ENCODE results near the gene LCOR.

Gene LCOR

GRCh38 chr10:96878057-96878456 lies 46.0 kb downstream of the LCOR start:
- H3K27me3 Mint-ChIP-seq = no peaks in the 10 kb centered on the region
- peaks cover 18% of the 10 kb centered on the region for H3K36me3 Mint-ChIP-seq (ENCODE audit: insufficient read depth)
- H3K4me1 Mint-ChIP-seq (ENCODE audit: low read depth in 2 of 2) = peaks cover 49 to 71% of the 10 kb centered on the region in 2 donors
- peak overlapping the region in 1 of 2 donors; percentile 9 for H3K27ac Mint-ChIP-seq
- ATAC-seq (replicated peaks) = no peak
- no peak for DNase-seq
- H3K9me3 Mint-ChIP-seq = no peaks in the 10 kb centered on the region
- H3K4me3 Mint-ChIP-seq = no peak overlapping the region

DNA sequence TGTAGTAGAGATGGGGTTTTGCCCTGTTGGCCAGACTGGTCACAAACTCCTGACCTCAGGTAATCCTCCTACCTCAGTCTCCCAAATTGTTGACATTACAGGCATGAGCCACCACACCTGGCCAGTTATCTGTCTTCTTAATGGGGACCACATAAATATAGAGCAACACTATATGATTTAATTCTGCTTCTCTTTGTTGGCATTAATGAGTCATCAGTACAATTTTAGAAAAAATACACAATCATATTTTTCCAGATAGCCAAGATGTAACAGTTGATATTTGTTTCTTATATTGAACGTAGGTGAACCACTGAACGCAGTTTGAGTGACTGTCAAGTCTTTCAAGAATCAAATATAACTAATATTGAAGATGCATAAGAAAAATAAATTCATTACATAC lies 48.5 kb downstream of the LCOR start:
- no peak for ATAC-seq (replicated peaks)
- Mint-ChIP-seq H3K4me3 (peak overlapping the region in 1 of 2 donors; percentile 33), H3K9me3 (no peaks in the 10 kb centered on the region), H3K27ac (no peak overlapping the region), H3K4me1 (ENCODE audit: low read depth in 2 of 2) (peaks cover 35 to 63% of the 10 kb centered on the region in 2 donors), H3K27me3 (no peaks in the 10 kb centered on the region), H3K36me3 (ENCODE audit: insufficient read depth) (peaks cover 23% of the 10 kb centered on the region)
- no peak for DNase-seq

DNA sequence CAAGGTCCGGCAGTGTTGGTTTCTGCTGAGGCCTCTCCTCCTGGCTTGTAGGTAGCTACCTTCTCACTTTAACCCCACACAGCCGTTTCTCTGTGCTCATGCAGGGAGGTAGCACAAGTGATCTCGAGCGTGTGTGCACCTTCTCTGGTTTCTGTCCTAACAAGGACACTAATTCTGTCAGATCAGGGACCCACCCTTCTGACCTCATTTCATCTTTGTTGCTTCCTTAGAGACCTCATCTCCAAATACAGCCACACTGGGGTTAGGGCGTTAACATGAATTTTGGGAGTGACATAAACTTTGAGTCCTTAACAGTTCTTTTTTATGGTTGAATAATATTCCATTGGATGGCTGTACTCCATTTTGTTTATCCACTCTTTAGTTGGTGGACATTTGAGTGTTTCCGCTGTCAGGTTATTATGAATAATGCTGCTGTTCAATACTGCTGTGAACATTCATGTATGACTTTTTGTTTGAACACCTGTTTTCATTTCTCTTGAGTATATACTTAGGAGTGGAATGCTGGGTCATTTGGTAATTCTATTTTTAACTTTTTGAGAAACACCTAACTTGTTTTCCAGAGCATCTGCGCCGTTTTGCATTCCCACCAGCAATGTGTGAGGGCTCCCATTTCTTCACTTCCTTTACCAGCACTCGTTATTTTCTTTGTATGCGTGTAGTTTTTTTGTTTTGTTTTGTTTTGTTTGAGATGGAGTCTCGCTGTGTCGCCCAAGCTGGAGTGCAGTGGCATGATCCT lies 57.5 kb downstream of the LCOR start:
- DNase-seq (no peak), ATAC-seq (replicated peaks) (no peak)
- H3K4me1 Mint-ChIP-seq (ENCODE audit: low read depth in 2 of 2) = peaks cover 16 to 40% of the 10 kb centered on the region in 2 donors
- H3K4me3 Mint-ChIP-seq = no peak overlapping the region
- peaks cover 10% of the 10 kb centered on the region for H3K36me3 Mint-ChIP-seq (ENCODE audit: insufficient read depth)
- peak overlapping the region in 1 of 2 donors; percentile 92 for H3K27ac Mint-ChIP-seq
- no peaks in the 10 kb centered on the region for H3K9me3 Mint-ChIP-seq
- no peaks in the 10 kb centered on the region for H3K27me3 Mint-ChIP-seq

DNA sequence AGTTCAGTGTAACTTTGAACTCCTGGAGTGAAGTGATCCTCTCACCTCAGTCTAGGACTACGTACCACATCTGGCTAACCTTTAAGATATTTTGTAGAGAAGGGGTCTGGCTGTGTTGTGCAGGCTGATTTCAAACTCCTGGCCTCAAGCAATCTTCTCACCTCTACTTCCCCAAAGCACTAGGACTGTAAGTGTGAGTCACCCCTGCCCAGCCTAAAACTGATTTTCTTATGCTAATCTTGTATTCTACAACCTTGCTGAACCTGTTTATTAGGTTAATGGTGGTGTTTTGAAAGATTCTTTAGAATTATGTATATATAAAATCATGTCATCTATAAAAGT lies 58.0 kb downstream of the LCOR start:
- peak overlapping the region in 1 of 2 donors; percentile 92 for H3K27ac Mint-ChIP-seq
- no peak overlapping the region for H3K4me3 Mint-ChIP-seq
- DNase-seq (no peak), ATAC-seq (replicated peaks) (no peak)
- peaks cover 9% of the 10 kb centered on the region for H3K36me3 Mint-ChIP-seq (ENCODE audit: insufficient read depth)
- peaks cover 16 to 44% of the 10 kb centered on the region in 2 donors for H3K4me1 Mint-ChIP-seq (ENCODE audit: low read depth in 2 of 2)
- H3K9me3 Mint-ChIP-seq = no peaks in the 10 kb centered on the region
- H3K27me3 Mint-ChIP-seq = no peaks in the 10 kb centered on the region

DNA sequence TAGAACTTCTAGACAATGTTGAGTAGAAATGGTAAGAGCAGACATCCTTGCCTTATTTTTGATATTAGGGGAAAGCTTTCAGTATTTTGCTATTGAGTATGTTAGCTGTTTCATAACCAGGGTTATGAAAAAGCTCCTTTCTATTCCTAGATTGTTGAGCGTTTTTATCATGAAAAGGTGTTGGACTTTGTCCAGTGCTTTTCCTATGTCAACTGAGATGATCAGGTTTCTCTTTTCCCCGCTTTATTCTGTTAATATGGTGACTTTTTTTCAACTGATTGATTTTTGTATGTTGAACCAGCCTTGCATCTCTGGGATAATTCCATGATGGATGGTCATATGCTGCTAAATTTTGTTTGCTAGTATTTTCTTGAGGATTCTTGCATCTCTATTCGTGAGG lies 58.5 kb downstream of the LCOR start:
- Mint-ChIP-seq H3K27ac (peak overlapping the region in 1 of 2 donors; percentile 92), H3K4me3 (peak overlapping the region in 1 of 2 donors; percentile 1), H3K9me3 (no peaks in the 10 kb centered on the region), H3K27me3 (no peaks in the 10 kb centered on the region), H3K4me1 (ENCODE audit: low read depth in 2 of 2) (peaks cover 17 to 48% of the 10 kb centered on the region in 2 donors), H3K36me3 (ENCODE audit: insufficient read depth) (peaks cover 5% of the 10 kb centered on the region)
- no peak for DNase-seq
- ATAC-seq (replicated peaks) = no peak

DNA sequence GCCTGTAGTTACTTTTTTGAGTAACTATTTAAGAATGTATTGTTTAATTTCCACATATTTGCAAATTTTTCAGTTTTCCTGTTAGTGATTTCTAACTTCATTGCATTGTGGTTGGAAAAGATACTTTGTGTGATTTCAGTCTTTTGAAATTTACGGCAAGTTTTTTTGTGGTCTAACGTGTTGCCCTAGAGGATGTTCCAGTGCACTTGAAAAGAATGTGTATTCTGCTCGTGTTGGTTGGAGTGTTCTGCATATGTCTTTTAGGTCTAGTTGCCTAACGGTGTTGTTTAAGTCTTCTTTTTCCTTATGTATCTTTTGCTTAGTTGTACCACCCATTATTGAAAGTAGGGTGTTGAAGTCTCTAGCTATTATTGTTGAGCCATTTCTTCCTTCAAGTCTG lies 59.7 kb downstream of the LCOR start:
- peaks cover 2% of the 10 kb centered on the region for H3K36me3 Mint-ChIP-seq (ENCODE audit: insufficient read depth)
- H3K4me3 Mint-ChIP-seq = peak overlapping the region in 1 of 2 donors; percentile 42
- H3K9me3 Mint-ChIP-seq = no peaks in the 10 kb centered on the region
- no peaks in the 10 kb centered on the region for H3K27me3 Mint-ChIP-seq
- H3K4me1 Mint-ChIP-seq (ENCODE audit: low read depth in 2 of 2) = peaks cover 22 to 54% of the 10 kb centered on the region in 2 donors
- no peak overlapping the region for H3K27ac Mint-ChIP-seq
- DNase-seq (no peak), ATAC-seq (replicated peaks) (peak; percentile 41)

GRCh38 chr10:96895662-96896424 lies 63.7 kb downstream of the LCOR start:
- Mint-ChIP-seq H3K27ac (peak overlapping the region in 1 of 2 donors; percentile 14), H3K4me1 (ENCODE audit: low read depth in 2 of 2) (peaks cover 20 to 59% of the 10 kb centered on the region in 2 donors), H3K4me3 (no peak overlapping the region), H3K9me3 (no peaks in the 10 kb centered on the region), H3K27me3 (no peaks in the 10 kb centered on the region), H3K36me3 (ENCODE audit: insufficient read depth) (no peaks in the 10 kb centered on the region)
- no peak for ATAC-seq (replicated peaks)
- DNase-seq = no peak

DNA sequence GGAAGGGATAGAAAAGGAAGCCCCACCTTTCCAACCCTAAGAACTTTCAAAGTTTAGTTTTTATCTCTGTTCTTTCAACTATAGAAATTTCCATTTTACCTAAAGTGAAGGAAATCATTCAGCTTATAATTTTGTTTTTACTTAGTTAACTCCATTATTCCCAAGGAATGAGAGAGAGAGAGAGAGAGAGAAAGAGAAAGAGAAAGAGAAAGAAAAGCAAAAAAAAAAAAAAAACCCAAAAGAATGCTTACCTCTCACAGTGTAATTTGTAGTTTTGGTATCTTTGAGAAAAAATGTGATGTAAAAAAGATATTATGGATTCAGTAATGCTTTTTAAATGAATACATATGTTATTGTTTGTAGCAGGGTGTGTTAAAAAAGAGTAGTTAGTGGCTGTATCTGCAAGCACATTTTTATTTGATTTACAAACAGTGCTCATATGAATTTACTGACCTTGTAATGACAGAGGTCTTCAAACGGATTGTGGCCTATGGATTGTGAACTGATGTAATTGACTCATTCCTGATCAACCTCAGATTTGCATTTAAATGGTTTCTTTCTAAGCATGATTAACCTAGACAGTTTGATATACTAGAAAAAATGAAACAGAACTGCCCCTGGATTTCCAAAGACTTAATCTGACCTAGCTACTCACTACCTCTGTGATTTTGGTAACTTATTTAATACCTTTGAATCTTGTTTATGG lies 64.9 kb downstream of the LCOR start:
- Mint-ChIP-seq H3K4me1 (ENCODE audit: low read depth in 2 of 2) (peaks cover 19 to 60% of the 10 kb centered on the region in 2 donors), H3K27me3 (no peaks in the 10 kb centered on the region), H3K27ac (peak overlapping the region; percentile 24 to 82), H3K9me3 (no peaks in the 10 kb centered on the region), H3K4me3 (peak overlapping the region in 1 of 2 donors; percentile 4), H3K36me3 (ENCODE audit: insufficient read depth) (no peaks in the 10 kb centered on the region)
- ATAC-seq (replicated peaks) = no peak
- no peak for DNase-seq

DNA sequence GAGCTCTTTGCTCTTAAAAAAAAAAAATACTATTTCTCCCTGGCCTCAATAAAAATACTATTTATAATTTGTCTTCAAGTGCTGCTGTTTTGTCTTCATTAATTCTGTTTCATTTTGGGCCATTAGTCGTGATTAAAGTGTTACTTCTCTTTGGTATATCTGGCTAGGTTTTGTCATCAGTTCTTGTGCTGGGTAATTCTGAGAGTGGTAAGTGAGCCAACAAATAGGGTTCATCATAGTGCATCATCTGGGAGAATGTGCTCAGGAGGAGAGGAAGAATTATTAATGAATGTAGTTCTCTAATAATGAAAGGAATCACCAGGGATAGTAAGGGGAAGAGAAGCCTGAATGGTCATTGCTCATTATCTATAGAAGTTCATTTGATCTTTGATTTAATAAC lies 70.0 kb downstream of the LCOR start:
- peak overlapping the region in 1 of 2 donors; percentile 76 for H3K27ac Mint-ChIP-seq
- ATAC-seq (replicated peaks) = no peak
- no peak for DNase-seq
- no peaks in the 10 kb centered on the region for H3K27me3 Mint-ChIP-seq
- H3K36me3 Mint-ChIP-seq (ENCODE audit: insufficient read depth) = no peaks in the 10 kb centered on the region
- peak overlapping the region; percentile 37 to 45 for H3K4me3 Mint-ChIP-seq
- peaks cover 24 to 55% of the 10 kb centered on the region in 2 donors for H3K4me1 Mint-ChIP-seq (ENCODE audit: low read depth in 2 of 2)
- no peaks in the 10 kb centered on the region for H3K9me3 Mint-ChIP-seq

- DNase-seq = no peak
- H3K36me3 Mint-ChIP-seq (ENCODE audit: insufficient read depth) = peaks cover 2% of the 10 kb centered on the region
These were observed 70.7 kb downstream of the LCOR start for GRCh38 chr10:96902731-96903358.

GRCh38 chr10:96904648-96905047 lies 72.5 kb downstream of the LCOR start:
- DNase-seq (no peak), ATAC-seq (replicated peaks) (no peak)
- Mint-ChIP-seq H3K27me3 (no peaks in the 10 kb centered on the region), H3K4me3 (no peak overlapping the region), H3K36me3 (ENCODE audit: insufficient read depth) (peaks cover 14% of the 10 kb centered on the region), H3K9me3 (no peaks in the 10 kb centered on the region), H3K27ac (no peak overlapping the region), H3K4me1 (ENCODE audit: low read depth in 2 of 2) (peaks cover 21 to 47% of the 10 kb centered on the region in 2 donors)

More at GRCh38 chr10:96902731-96903358, 70.7 kb downstream of the LCOR start:
- no peaks in the 10 kb centered on the region for H3K9me3 Mint-ChIP-seq
- peak overlapping the region in 1 of 2 donors; percentile 45 for H3K4me3 Mint-ChIP-seq
- ATAC-seq (replicated peaks) = peak; percentile 24
- H3K4me1 Mint-ChIP-seq (ENCODE audit: low read depth in 2 of 2) = peaks cover 24 to 51% of the 10 kb centered on the region in 2 donors
- peak overlapping the region in 1 of 2 donors; percentile 76 for H3K27ac Mint-ChIP-seq
- no peaks in the 10 kb centered on the region for H3K27me3 Mint-ChIP-seq

GRCh38 chr10:96906864-96907263 lies 74.8 kb downstream of the LCOR start:
- H3K4me1 Mint-ChIP-seq (ENCODE audit: low read depth in 2 of 2) = peaks cover 24 to 45% of the 10 kb centered on the region in 2 donors
- no peak overlapping the region for H3K4me3 Mint-ChIP-seq
- no peaks in the 10 kb centered on the region for H3K9me3 Mint-ChIP-seq
- H3K27me3 Mint-ChIP-seq = no peaks in the 10 kb centered on the region
- ATAC-seq (replicated peaks) (no peak), DNase-seq (no peak)
- H3K36me3 Mint-ChIP-seq (ENCODE audit: insufficient read depth) = peaks cover 14% of the 10 kb centered on the region
- H3K27ac Mint-ChIP-seq = no peak overlapping the region
